Measurements from ENCODE around the gene TXNRD2.

TXNRD2 gene

DNA sequence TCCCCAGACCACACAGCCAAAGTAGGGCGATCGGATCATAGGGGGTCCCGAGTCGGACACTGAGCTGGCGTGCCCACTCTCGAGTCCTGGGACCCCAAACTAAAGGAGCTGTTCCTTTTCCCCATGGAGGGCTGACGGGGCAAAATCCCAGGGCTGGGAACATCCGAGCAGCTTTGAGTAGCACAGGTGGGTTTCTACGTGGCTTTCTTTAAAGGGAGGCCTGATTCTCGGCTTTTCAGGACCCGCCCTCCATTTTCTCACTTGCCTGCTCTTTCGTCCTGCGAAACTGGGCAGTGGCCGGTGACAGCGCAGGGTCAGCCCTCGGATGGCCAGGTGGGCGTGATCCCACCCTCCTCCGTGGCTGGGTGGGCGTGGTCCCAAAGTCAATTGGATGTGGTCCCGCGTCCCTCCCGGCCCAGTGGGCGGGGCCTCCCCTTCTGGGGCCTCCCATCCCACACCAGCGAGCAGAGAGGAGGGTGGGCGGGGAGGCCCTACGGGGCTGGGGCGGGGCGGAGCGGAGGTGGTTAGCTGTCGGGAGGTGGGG is 17.5 kb upstream of the TXNRD2 start:
- Histone ChIP-seq H3K4me1 (ENCODE audit: insufficient read depth, insufficient read length) (peaks cover 20% of the 10 kb centered on the region), H3K9ac (ENCODE audit: insufficient read length, low read depth) (peak overlapping the region; percentile 50), H3K36me3 (ENCODE audit: insufficient read depth, insufficient read length, low read length) (peaks cover 45% of the 10 kb centered on the region), H3K27me3 (ENCODE audit: insufficient read depth, insufficient read length) (no peaks in the 10 kb centered on the region), H3K9me3 (ENCODE audit: insufficient read depth, low read length) (no peaks in the 10 kb centered on the region), H3K4me3 (ENCODE audit: insufficient read length, low read depth) (peak overlapping the region; percentile 18)
- DNase-seq (ENCODE audit: low read depth, low spot score): peak; percentile 78
- no peak for TF ChIP-seq ZNF274 (IDR thresholded peaks at IDR 0.05; ENCODE audit: low read depth, low read length)
- TF ChIP-seq SUZ12 (IDR thresholded peaks at IDR 0.05; ENCODE audit: extremely low read depth, insufficient read depth, insufficient read length): no peak
- TF ChIP-seq YY1 (IDR thresholded peaks at IDR 0.05; ENCODE audit: insufficient read depth, insufficient read length): no peak

DNA sequence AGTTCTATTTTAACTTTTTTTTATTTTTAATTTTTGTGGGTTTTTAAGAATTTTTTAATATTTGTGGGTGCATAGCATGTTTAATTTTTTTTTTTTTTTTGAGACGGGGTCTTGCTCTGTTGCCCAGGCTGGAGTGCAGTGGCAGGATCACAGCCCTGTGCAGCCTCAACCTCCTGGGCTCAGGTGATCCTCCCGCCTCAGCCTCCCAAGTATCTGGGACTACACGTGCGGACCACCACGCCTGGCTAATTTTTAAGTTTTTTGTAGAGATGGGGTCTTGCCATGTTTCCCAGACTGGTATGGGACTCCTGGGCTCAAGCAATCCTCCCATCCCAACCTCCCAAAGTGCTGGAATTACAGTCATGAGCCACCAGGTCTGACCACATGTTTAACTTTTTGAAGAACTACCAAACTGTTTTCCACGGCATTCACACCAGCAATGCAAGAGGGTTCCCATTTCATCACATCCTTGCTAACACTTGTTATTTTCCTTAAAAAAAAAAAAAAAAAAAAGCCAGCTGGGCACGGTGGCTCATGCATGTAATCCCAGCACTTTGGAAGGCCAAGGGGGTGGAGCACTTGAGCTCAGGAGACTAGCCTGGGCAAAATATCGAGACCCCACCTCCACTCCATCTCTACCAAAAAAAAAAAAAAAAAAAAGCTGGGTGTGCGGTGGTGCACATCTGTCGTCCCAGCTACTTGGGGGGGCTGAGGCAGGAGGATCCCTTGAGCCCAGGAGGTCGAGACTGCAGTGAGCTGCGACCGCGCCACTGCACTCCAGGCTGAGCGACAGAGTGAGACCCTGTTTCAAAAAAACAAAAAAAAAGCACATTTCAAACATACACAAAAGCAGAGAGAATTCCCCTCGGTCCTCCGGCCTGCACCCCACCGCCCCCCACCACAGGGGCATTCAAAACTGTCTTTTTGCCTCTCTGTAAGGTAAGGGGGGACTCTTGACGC is 16.7 kb upstream of the TXNRD2 start:
- Histone ChIP-seq H3K4me3 (ENCODE audit: insufficient read length, low read depth) (no peak overlapping the region), H3K9ac (ENCODE audit: insufficient read length, low read depth) (peak overlapping the region; percentile 50), H3K27me3 (ENCODE audit: insufficient read depth, insufficient read length) (no peaks in the 10 kb centered on the region), H3K4me1 (ENCODE audit: insufficient read depth, insufficient read length) (peaks cover 20% of the 10 kb centered on the region), H3K36me3 (ENCODE audit: insufficient read depth, insufficient read length, low read length) (peaks cover 37% of the 10 kb centered on the region), H3K9me3 (ENCODE audit: insufficient read depth, low read length) (no peaks in the 10 kb centered on the region)
- DNase-seq (ENCODE audit: low read depth, low spot score): no peak
- TF ChIP-seq ZNF274 (IDR thresholded peaks at IDR 0.05; ENCODE audit: low read depth, low read length) (no peak), YY1 (IDR thresholded peaks at IDR 0.05; ENCODE audit: insufficient read depth, insufficient read length) (no peak), SUZ12 (IDR thresholded peaks at IDR 0.05; ENCODE audit: extremely low read depth, insufficient read depth, insufficient read length) (no peak)

DNA sequence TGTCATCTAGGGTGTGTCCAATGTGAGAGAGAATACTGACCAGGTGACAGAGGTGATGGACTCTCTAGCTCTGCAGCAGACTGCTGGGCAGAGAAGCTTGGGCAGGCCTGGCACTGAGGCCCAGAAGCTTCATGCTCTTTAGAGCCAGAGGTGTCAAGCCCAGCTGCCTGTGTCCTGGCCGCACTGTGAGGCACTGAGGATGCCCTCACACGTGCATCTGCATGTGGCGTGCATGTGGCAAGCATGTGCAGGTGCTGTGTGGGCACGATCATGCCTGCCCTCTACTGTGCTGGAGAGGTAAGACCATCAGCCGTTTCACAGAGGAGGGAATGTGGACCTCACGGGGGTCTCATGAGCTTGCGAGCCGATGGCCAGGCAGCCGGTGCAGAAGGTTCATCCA is 15.8 kb upstream of the TXNRD2 start:
- H3K4me3 ChIP-seq (ENCODE audit: insufficient read length, low read depth): no peak overlapping the region
- H3K4me1 ChIP-seq (ENCODE audit: insufficient read depth, insufficient read length): peaks cover 15% of the 10 kb centered on the region
- H3K9ac ChIP-seq (ENCODE audit: insufficient read length, low read depth): no peak overlapping the region
- no peaks in the 10 kb centered on the region for H3K27me3 ChIP-seq (ENCODE audit: insufficient read depth, insufficient read length)
- peaks cover 29% of the 10 kb centered on the region for H3K36me3 ChIP-seq (ENCODE audit: insufficient read depth, insufficient read length, low read length)
- TF ChIP-seq YY1 (IDR thresholded peaks at IDR 0.05; ENCODE audit: insufficient read depth, insufficient read length): no peak
- no peak for TF ChIP-seq ZNF274 (IDR thresholded peaks at IDR 0.05; ENCODE audit: low read depth, low read length)
- TF ChIP-seq SUZ12 (IDR thresholded peaks at IDR 0.05; ENCODE audit: extremely low read depth, insufficient read depth, insufficient read length): no peak
- no peaks in the 10 kb centered on the region for H3K9me3 ChIP-seq (ENCODE audit: insufficient read depth, low read length)
- no peak for DNase-seq (ENCODE audit: low read depth, low spot score)

DNA sequence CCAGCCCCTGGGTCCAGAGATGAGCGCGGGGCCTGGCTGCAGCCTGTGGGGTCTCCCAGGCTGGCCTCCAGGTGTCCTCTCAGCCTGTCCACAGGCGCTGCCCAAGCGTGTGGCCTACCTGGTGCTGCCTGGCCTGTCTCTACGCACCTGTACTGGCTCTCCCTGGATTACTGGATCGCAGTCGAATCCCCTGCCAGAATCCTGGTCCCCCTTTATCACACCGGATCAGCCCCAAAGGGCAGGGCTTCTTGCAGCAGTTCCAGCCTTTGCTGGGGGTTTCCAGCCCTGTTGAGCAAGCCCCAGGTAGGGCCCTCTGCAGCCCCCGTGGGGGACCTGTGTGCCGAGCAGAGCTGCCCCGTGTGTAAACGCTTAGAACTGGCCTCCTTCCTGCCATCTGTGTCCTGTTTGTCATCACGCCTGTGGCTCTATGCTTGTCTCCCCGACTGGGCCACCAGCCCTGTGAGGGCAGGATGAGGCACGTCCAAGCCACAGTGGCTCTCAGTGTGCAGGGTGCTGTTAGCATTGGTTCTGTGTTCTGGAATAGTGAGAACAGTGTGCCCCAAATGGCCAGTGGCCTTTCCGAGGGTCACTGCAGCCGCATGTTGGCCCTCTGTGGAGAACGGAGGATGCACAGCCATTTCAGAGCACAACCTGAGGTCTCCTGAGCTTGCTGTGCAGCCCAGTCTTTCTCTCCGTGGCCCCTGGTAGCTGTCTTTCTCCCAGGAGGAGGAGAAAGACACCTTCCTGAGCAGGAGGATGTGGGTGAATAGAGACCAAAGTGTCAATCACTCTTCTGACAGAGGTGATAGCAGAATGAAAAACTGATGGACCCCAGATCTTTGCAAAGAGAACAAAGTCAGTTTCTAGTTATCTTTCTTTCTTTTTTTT is 13.9 kb upstream of the TXNRD2 start:
- Histone ChIP-seq H3K36me3 (ENCODE audit: insufficient read depth, insufficient read length, low read length) (peaks cover 24% of the 10 kb centered on the region), H3K9me3 (ENCODE audit: insufficient read depth, low read length) (no peaks in the 10 kb centered on the region), H3K27me3 (ENCODE audit: insufficient read depth, insufficient read length) (no peaks in the 10 kb centered on the region), H3K9ac (ENCODE audit: insufficient read length, low read depth) (no peak overlapping the region), H3K4me1 (ENCODE audit: insufficient read depth, insufficient read length) (peaks cover 5% of the 10 kb centered on the region), H3K4me3 (ENCODE audit: insufficient read length, low read depth) (no peak overlapping the region)
- no peak for DNase-seq (ENCODE audit: low read depth, low spot score)
- TF ChIP-seq SUZ12 (IDR thresholded peaks at IDR 0.05; ENCODE audit: extremely low read depth, insufficient read depth, insufficient read length) (no peak), ZNF274 (IDR thresholded peaks at IDR 0.05; ENCODE audit: low read depth, low read length) (no peak), YY1 (IDR thresholded peaks at IDR 0.05; ENCODE audit: insufficient read depth, insufficient read length) (no peak)

DNA sequence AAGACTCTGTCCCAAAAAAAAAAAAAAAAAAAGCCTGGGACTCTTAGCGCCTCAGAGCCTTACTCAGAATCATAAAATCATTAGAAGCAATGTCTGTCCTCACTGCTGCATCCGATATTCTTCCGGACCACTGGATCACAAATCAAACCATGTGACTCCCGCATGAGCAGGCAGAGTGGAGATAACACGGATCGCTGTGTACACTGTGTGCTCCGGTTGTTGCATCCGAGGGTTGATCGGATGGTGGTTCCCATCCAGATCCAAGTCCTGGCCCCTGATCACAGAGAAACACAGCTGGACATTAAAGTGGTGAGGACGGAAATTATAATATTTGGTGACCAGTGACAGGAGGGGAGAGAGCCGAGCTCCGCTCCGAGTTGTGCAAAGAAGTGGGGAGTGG is 9.7 kb upstream of the TXNRD2 start:
- H3K9me3 ChIP-seq (ENCODE audit: insufficient read depth, low read length): no peaks in the 10 kb centered on the region
- peaks cover 26% of the 10 kb centered on the region for H3K36me3 ChIP-seq (ENCODE audit: insufficient read depth, insufficient read length, low read length)
- TF ChIP-seq YY1 (IDR thresholded peaks at IDR 0.05; ENCODE audit: insufficient read depth, insufficient read length) (no peak), SUZ12 (IDR thresholded peaks at IDR 0.05; ENCODE audit: extremely low read depth, insufficient read depth, insufficient read length) (no peak), ZNF274 (IDR thresholded peaks at IDR 0.05; ENCODE audit: low read depth, low read length) (no peak)
- H3K27me3 ChIP-seq (ENCODE audit: insufficient read depth, insufficient read length): no peaks in the 10 kb centered on the region
- peaks cover 3% of the 10 kb centered on the region for H3K4me1 ChIP-seq (ENCODE audit: insufficient read depth, insufficient read length)
- no peak for DNase-seq (ENCODE audit: low read depth, low spot score)
- no peak overlapping the region for H3K4me3 ChIP-seq (ENCODE audit: insufficient read length, low read depth)
- no peak overlapping the region for H3K9ac ChIP-seq (ENCODE audit: insufficient read length, low read depth)

DNA sequence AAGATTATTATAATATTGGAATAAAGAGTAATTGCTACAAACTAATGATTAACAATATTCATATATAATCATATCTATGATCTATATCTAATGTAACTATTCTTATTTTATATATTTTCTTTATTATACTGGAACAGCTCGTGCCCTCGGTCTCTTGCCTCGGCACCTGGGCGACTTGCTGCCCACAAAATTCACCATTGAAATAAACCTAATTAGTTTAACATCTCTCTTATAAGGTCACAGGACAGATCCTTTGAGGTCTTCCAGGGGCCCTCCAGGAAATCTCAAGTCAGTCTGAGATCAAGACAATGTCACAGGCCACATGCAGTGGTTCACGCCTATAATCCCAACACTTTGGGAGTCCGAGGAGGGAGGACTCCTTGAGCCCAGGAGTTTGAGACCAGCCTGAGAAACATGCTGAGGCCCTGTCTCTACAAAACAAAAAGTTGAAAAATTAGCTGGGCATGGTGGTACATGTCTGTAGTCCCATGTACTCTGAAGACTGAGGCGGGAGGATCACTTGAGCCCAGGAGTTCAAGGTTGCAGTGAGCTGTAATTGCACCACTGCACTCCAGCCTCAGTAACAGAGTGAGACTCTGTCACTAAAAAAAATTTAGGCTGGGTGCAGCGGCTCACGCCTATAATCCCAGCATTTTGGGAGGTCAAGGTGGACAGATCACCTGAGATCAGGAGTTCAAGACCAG is 6.6 kb upstream of the TXNRD2 start:
- no peak overlapping the region for H3K4me3 ChIP-seq (ENCODE audit: insufficient read length, low read depth)
- H3K4me1 ChIP-seq (ENCODE audit: insufficient read depth, insufficient read length): peaks cover 3% of the 10 kb centered on the region
- TF ChIP-seq SUZ12 (IDR thresholded peaks at IDR 0.05; ENCODE audit: extremely low read depth, insufficient read depth, insufficient read length): no peak
- TF ChIP-seq YY1 (IDR thresholded peaks at IDR 0.05; ENCODE audit: insufficient read depth, insufficient read length): no peak
- no peak for TF ChIP-seq ZNF274 (IDR thresholded peaks at IDR 0.05; ENCODE audit: low read depth, low read length)
- H3K9me3 ChIP-seq (ENCODE audit: insufficient read depth, low read length): no peaks in the 10 kb centered on the region
- H3K36me3 ChIP-seq (ENCODE audit: insufficient read depth, insufficient read length, low read length): peaks cover 16% of the 10 kb centered on the region
- no peaks in the 10 kb centered on the region for H3K27me3 ChIP-seq (ENCODE audit: insufficient read depth, insufficient read length)
- DNase-seq (ENCODE audit: low read depth, low spot score): no peak
- H3K9ac ChIP-seq (ENCODE audit: insufficient read length, low read depth): no peak overlapping the region

All from NT2/D1 (cell line).